ENCODE measurements around the gene PGR.

GRCh38 chr11:101127699-101128570, 1.7 kb downstream of the PGR start:
- TF ChIP-seq CTCF (IDR thresholded peaks at IDR 0.05) (no peak), POLR2A (IDR thresholded peaks at IDR 0.05) (no peak)

All from body of pancreas (tissue), 4 donors.